Activated CD8-positive, alpha-beta T cell treated with anti-CD3 and anti-CD28 coated beads for 36 hours (primary cell): ENCODE results near the gene ID4. TPM values are rescaled to one million over a fixed set of nuclear protein-coding genes. Genes with fewer than 3 reads are reported as not detected.

ENCODE experiments used
- ATAC-seq: fragments of 200-7000 bp; cut with Tn5 transposase; one replicate; pipeline ENCODE4 v1.10.0; 2021; ENCODE audit warnings: mild to moderate bottlenecking, moderate library complexity
- CTCF ChIA-PET: fragments of 350-600 bp; sonication (Branson Sonifier 250); formaldehyde crosslinking; loops from one replicate; lab custom pipeline; 2021; ENCODE audit warnings: antibody characterized with exemption; lab: Charles Lee
- POLR2A ChIA-PET: fragments of 350-600 bp; sonication (Branson Sonifier 250); formaldehyde crosslinking; loops from one replicate; lab custom pipeline; 2021; ENCODE audit warnings: antibody characterized with exemption; lab: Charles Lee
- DNase-seq: peaks from one replicate; pipeline ENCODE4 v3.0.0-alpha.2; 2020
- H3K27ac Mint-ChIP-seq: one replicate; pipeline ENCODE4 v1.8.0; 2021; ENCODE audit warnings: mild to moderate bottlenecking, mixed read lengths
- H3K27me3 Mint-ChIP-seq: one replicate; pipeline ENCODE4 v1.8.0; 2021; ENCODE audit warnings: mixed read lengths
- H3K36me3 Mint-ChIP-seq: one replicate; pipeline ENCODE4 v1.8.0; 2021; ENCODE audit warnings: low read depth, mixed read lengths
- H3K4me1 Mint-ChIP-seq: one replicate; pipeline ENCODE4 v1.8.0; 2021; ENCODE audit warnings: low read depth, mixed read lengths
- H3K4me3 Mint-ChIP-seq: one replicate; pipeline ENCODE4 v1.8.0; 2021; ENCODE audit warnings: mild to moderate bottlenecking, moderate library complexity, mixed read lengths
- H3K9me3 Mint-ChIP-seq: one replicate; pipeline ENCODE4 v1.8.0; 2021; ENCODE audit warnings: mixed read lengths
- intact Hi-C: fragments of 100-400 bp; cut with micrococcal nuclease; formaldehyde crosslinking; loops from one replicate; pipeline ENCODE4 v1.10.0; 2022
- total RNA-seq, 2 experiments: library from RNA; stranded (reverse); gene quantifications; one replicate each; pipeline ENCODE4 v1.2.3, GENCODE V29; 2021
- TF ChIP-seq, protein P1 (sequence below): fragments of 200-600 bp; IDR thresholded peaks from one replicate; pipeline ENCODE4 v1.8.0; 2022; ENCODE audit warnings: antibody characterized with exemption, mild to moderate bottlenecking

The ID4 gene
- total RNA-seq, 2 experiments from 2014 or later = not detected

DNA sequence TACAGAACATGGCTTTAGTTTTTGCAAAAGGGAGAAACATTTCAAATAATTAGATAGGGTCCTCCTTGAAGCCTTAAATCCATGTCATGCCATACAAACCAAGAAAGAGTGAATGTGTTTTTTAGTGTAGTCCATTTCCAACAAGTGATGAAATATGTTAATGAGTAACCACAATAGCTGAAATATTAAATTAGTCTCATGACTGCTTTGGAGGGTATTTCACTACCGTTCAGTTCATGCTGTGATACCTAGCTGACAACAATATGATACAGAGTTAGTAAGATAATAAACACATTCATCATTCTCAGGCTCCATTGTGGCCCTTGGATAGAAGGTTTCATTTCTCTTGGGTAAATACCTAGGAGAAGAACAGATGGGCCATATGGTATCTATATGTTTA lies 5.8 kb upstream of the ID4 start:
- ATAC-seq (no peak), DNase-seq (no peak)
- Mint-ChIP-seq H3K27ac (no peak overlapping the region), H3K4me3 (no peak overlapping the region), H3K9me3 (peaks cover 5% of the 10 kb centered on the region), H3K36me3 (no peaks in the 10 kb centered on the region), H3K4me1 (no peaks in the 10 kb centered on the region), H3K27me3 (peaks cover 23% of the 10 kb centered on the region)
- ChIA-PET CTCF (no interaction called here), POLR2A (no interaction called here)
- intact Hi-C loops = no loop called here
- TF ChIP-seq, protein P1, sequence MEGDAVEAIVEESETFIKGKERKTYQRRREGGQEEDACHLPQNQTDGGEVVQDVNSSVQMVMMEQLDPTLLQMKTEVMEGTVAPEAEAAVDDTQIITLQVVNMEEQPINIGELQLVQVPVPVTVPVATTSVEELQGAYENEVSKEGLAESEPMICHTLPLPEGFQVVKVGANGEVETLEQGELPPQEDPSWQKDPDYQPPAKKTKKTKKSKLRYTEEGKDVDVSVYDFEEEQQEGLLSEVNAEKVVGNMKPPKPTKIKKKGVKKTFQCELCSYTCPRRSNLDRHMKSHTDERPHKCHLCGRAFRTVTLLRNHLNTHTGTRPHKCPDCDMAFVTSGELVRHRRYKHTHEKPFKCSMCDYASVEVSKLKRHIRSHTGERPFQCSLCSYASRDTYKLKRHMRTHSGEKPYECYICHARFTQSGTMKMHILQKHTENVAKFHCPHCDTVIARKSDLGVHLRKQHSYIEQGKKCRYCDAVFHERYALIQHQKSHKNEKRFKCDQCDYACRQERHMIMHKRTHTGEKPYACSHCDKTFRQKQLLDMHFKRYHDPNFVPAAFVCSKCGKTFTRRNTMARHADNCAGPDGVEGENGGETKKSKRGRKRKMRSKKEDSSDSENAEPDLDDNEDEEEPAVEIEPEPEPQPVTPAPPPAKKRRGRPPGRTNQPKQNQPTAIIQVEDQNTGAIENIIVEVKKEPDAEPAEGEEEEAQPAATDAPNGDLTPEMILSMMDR = no peak

DNA sequence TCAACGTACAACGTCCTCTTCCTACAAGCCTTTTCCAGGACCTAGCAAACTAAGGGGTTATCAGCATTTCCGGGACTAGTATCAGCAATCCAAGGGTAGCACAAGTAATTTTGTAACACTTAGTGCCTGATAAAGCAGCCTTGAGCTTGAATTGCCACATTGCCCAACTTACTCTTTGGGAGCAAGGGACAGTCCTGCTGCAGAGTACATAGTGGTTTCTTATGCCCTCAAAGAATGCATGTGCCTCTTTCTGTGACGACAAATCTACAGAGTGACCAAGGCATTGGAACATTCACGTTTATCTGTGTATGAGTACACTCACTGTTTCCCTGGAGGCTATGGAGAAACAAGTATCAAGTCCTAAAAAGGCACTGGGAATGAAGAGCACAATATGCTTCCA lies 3.2 kb upstream of the ID4 start:
- intact Hi-C loops = no loop called here
- H3K36me3 Mint-ChIP-seq = peaks cover 2% of the 10 kb centered on the region
- ChIA-PET POLR2A (no interaction called here), CTCF (no interaction called here)
- peaks cover under 1% of the 10 kb centered on the region for H3K4me1 Mint-ChIP-seq
- peaks cover 33% of the 10 kb centered on the region for H3K27me3 Mint-ChIP-seq
- H3K27ac Mint-ChIP-seq = no peak overlapping the region
- H3K4me3 Mint-ChIP-seq = no peak overlapping the region
- DNase-seq (no peak), ATAC-seq (no peak)
- H3K9me3 Mint-ChIP-seq = peaks cover 5% of the 10 kb centered on the region
- TF ChIP-seq, protein P1 = no peak

DNA sequence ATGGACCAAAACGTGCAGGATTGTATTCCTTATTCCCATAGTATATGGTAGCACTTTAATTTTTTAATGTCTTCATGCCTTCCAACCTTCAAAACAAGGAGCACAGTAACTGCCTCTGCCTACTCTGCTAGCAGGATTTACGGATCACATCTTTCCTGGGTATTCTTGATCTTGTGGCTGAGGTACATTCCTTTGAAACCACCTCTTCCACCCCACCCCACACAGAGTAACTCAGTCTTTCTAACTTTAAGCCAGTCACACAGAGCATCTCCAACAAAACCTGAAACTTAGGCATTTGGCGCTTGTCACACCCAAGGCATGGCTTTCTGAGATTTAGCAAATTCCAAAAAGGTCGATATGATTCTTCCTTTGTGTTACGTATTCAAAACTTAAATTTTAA lies 2.3 kb upstream of the ID4 start:
- no peak overlapping the region for H3K27ac Mint-ChIP-seq
- no peak for ATAC-seq
- TF ChIP-seq, protein P1 = no peak
- ChIA-PET POLR2A (no interaction called here), CTCF (no interaction called here)
- peaks cover 4% of the 10 kb centered on the region for H3K4me1 Mint-ChIP-seq
- intact Hi-C loops = no loop called here
- H3K4me3 Mint-ChIP-seq = no peak overlapping the region
- DNase-seq = no peak
- peaks cover 2% of the 10 kb centered on the region for H3K9me3 Mint-ChIP-seq
- peaks cover 3% of the 10 kb centered on the region for H3K36me3 Mint-ChIP-seq
- peaks cover 39% of the 10 kb centered on the region for H3K27me3 Mint-ChIP-seq

DNA sequence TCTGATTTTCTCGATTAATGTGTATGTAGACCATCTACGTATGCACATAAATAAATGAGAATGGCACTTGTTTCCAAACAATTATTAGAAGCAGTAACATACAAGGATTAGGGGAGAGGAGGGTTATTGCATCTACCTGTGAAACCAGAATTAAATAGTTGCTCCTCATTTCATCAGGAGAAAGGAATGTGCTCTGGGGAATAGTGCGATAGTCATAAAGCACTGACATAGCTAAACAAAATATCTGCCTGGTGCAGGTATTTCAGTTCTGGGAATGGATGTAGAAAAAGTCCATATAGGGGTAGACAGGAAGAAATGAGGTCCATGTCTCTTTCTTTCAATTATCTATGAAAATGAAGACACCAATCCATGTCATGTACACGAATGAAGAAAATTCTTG lies 1.6 kb upstream of the ID4 start:
- Mint-ChIP-seq H3K4me3 (no peak overlapping the region), H3K9me3 (peaks cover 2% of the 10 kb centered on the region), H3K27ac (no peak overlapping the region), H3K27me3 (peaks cover 46% of the 10 kb centered on the region), H3K4me1 (peaks cover 4% of the 10 kb centered on the region), H3K36me3 (peaks cover 3% of the 10 kb centered on the region)
- ChIA-PET POLR2A (no interaction called here), CTCF (interaction anchor here (1.3 kb wide), 1 partner anchor 12 kb away, joined by 3 read pairs; no protein-coding TSS in a partner anchor)
- TF ChIP-seq, protein P1 = no peak
- intact Hi-C loops = no loop called here
- ATAC-seq (no peak), DNase-seq (no peak)

DNA sequence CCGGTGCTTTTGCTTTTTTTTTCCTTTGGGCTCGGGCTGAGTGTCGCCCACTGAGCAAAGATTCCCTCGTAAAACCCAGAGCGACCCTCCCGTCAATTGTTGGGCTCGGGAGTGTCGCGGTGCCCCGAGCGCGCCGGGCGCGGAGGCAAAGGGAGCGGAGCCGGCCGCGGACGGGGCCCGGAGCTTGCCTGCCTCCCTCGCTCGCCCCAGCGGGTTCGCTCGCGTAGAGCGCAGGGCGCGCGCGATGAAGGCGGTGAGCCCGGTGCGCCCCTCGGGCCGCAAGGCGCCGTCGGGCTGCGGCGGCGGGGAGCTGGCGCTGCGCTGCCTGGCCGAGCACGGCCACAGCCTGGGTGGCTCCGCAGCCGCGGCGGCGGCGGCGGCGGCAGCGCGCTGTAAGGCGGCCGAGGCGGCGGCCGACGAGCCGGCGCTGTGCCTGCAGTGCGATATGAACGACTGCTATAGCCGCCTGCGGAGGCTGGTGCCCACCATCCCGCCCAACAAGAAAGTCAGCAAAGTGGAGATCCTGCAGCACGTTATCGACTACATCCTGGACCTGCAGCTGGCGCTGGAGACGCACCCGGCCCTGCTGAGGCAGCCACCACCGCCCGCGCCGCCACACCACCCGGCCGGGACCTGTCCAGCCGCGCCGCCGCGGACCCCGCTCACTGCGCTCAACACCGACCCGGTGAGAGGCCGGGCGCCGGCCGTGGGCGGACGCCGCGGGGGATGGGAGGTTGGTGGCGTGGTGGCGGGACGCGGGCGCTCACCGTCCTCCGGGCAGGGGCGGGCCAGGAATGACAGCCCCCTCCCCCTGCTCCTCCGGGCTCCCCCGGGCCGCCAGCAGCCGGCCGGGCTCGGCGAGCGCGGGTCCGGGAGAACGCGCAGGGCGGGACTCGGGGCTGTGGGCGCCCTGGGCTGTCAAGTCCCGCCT lies 606 bp downstream of the ID4 start:
- peaks cover 43% of the 10 kb centered on the region for H3K27me3 Mint-ChIP-seq
- POLR2A ChIA-PET = no interaction called here

More for the DNA sequence above, 606 bp downstream of the ID4 start:
- peaks cover 3% of the 10 kb centered on the region for H3K36me3 Mint-ChIP-seq
- CTCF ChIA-PET = no interaction called here
- DNase-seq = no peak
- ATAC-seq = no peak
- TF ChIP-seq, protein P1 = no peak
- no peak overlapping the region for H3K27ac Mint-ChIP-seq
- intact Hi-C loops = no loop called here
- H3K9me3 Mint-ChIP-seq = no peaks in the 10 kb centered on the region
- H3K4me1 Mint-ChIP-seq = peaks cover 4% of the 10 kb centered on the region
- no peak overlapping the region for H3K4me3 Mint-ChIP-seq
